ENCODE results near the gene CNBD2. TPM values are rescaled to one million over a fixed set of nuclear protein-coding genes. Genes with fewer than 3 reads are reported as not detected.

The CNBD2 gene
- polyA plus RNA-seq, 3 donors = 8.0 to 11.3 (median 9.3) TPM

DNA sequence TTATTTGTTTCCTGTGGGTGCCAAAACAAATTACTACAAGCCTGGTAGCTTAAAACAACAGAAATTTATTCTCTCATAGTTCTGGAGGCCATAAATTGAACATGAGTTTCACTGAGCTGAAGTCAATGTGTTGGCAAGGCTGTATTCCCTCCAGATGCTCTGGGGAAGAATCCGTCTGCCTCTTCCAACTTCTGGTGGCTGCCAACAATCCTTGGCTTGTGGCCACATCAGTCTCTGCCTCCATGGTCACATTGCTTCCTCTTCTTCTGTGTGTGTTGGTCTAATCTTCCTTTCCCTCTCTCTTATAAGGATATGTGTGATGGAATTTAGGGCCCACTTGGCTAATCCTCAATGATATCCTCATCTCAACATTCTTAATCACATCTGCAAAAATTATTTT lies 93.4 kb downstream of the CNBD2 start:
- H3K27me3 Mint-ChIP-seq (ENCODE audit: low read depth in 3 of 3) = peaks cover 7 to 12% (median 7%) of the 10 kb centered on the region in 3 donors
- peaks cover 0 to 5% of the 10 kb centered on the region in 2 donors for H3K27me3 ChIP-seq (ENCODE audit: control insufficient read depth in 2 of 2, insufficient read depth in 2 of 2, low read length in 2 of 2)
- H3K9me3 Mint-ChIP-seq = peaks cover 2 to 12% (median 5%) of the 10 kb centered on the region in 7 donors
- no peak overlapping the region for H3K4me3 Mint-ChIP-seq
- no peak overlapping the region for H3K4me3 ChIP-seq (replicated peaks in 1 of 3; ENCODE audit: low read depth in 2 of 3, low read length in 3 of 3)
- no peaks in the 10 kb centered on the region for H3K79me2 ChIP-seq (ENCODE audit: insufficient read depth, low read length)
- H4K20me1 ChIP-seq (ENCODE audit: insufficient read depth, low read length) = no peaks in the 10 kb centered on the region
- intact Hi-C loops (cut with micrococcal nuclease) = loop anchor here in 1 of 2 donors (10.0 kb wide), 2 partner anchors 67 to 107 kb away; partner anchors contain the start of gene SCAND1
- no peak overlapping the region for H2AFZ ChIP-seq (ENCODE audit: insufficient read depth, low read depth, low read length, poor library complexity, severe bottlenecking)
- no peaks in the 10 kb centered on the region for H3K36me3 Mint-ChIP-seq
- H3K4me1 ChIP-seq (ENCODE audit: control insufficient read depth in 1 of 2, insufficient read depth in 2 of 2, low read length in 2 of 2) = peaks cover 16 to 17% of the 10 kb centered on the region in 2 donors
- no peaks in the 10 kb centered on the region for H3K36me3 ChIP-seq (replicated peaks in 1 of 2; ENCODE audit: control insufficient read depth in 1 of 2, insufficient read depth in 2 of 2, low read length in 2 of 2)
- H3K27ac ChIP-seq (ENCODE audit: low read depth in 1 of 2, low read length in 2 of 2) = no peak overlapping the region
- WGBS (ENCODE audit: insufficient coverage) = 100% methylated on average over 1 of the region's 1 CpG
- no peak overlapping the region for H3K9ac ChIP-seq (ENCODE audit: insufficient read depth, low read length, poor library complexity, severe bottlenecking)
- DNase-seq = no peak
- H3K27ac Mint-ChIP-seq = no peak overlapping the region
- H3K4me1 Mint-ChIP-seq = peaks cover 15% of the 10 kb centered on the region
- no peak overlapping the region for H3K4me2 ChIP-seq (replicated peaks; ENCODE audit: extremely low read depth, low read length, poor library complexity, severe bottlenecking)
- TF ChIP-seq, protein P1, sequence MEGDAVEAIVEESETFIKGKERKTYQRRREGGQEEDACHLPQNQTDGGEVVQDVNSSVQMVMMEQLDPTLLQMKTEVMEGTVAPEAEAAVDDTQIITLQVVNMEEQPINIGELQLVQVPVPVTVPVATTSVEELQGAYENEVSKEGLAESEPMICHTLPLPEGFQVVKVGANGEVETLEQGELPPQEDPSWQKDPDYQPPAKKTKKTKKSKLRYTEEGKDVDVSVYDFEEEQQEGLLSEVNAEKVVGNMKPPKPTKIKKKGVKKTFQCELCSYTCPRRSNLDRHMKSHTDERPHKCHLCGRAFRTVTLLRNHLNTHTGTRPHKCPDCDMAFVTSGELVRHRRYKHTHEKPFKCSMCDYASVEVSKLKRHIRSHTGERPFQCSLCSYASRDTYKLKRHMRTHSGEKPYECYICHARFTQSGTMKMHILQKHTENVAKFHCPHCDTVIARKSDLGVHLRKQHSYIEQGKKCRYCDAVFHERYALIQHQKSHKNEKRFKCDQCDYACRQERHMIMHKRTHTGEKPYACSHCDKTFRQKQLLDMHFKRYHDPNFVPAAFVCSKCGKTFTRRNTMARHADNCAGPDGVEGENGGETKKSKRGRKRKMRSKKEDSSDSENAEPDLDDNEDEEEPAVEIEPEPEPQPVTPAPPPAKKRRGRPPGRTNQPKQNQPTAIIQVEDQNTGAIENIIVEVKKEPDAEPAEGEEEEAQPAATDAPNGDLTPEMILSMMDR (IDR thresholded peaks at IDR 0.05) = no peak
- peaks cover 0 to 6% of the 10 kb centered on the region in 2 donors for H3K9me3 ChIP-seq (replicated peaks in 1 of 2; ENCODE audit: control insufficient read depth in 1 of 2, insufficient read depth in 1 of 2, low read length in 2 of 2)

GRCh38 chr20:36062799-36063198 lies 94.4 kb downstream of the CNBD2 start:
- peaks cover 2 to 12% (median 5%) of the 10 kb centered on the region in 7 donors for H3K9me3 Mint-ChIP-seq
- H3K27me3 ChIP-seq (ENCODE audit: control insufficient read depth in 2 of 2, insufficient read depth in 2 of 2, low read length in 2 of 2) = peaks cover 0 to 5% of the 10 kb centered on the region in 2 donors
- H3K36me3 ChIP-seq (replicated peaks in 1 of 2; ENCODE audit: control insufficient read depth in 1 of 2, insufficient read depth in 2 of 2, low read length in 2 of 2) = no peaks in the 10 kb centered on the region
- TF ChIP-seq, protein P1 (IDR thresholded peaks at IDR 0.05) = no peak
- H3K27me3 Mint-ChIP-seq (ENCODE audit: low read depth in 3 of 3) = peaks cover 7 to 12% (median 7%) of the 10 kb centered on the region in 3 donors
- DNase-seq = no peak
- H4K20me1 ChIP-seq (ENCODE audit: insufficient read depth, low read length) = no peaks in the 10 kb centered on the region
- no peak overlapping the region for H3K27ac Mint-ChIP-seq
- WGBS (ENCODE audit: insufficient coverage) = 88% methylated on average over 1 of the region's 1 CpG
- intact Hi-C loops (cut with micrococcal nuclease) = loop anchor here in 1 of 2 donors (10.0 kb wide), 2 partner anchors 68 to 108 kb away; partner anchors contain the start of gene SCAND1
- peaks cover 0 to 6% of the 10 kb centered on the region in 2 donors for H3K9me3 ChIP-seq (replicated peaks in 1 of 2; ENCODE audit: control insufficient read depth in 1 of 2, insufficient read depth in 1 of 2, low read length in 2 of 2)
- no peak overlapping the region for H3K4me3 ChIP-seq (replicated peaks in 1 of 3; ENCODE audit: low read depth in 2 of 3, low read length in 3 of 3)
- H2AFZ ChIP-seq (ENCODE audit: insufficient read depth, low read depth, low read length, poor library complexity, severe bottlenecking) = no peak overlapping the region
- no peak overlapping the region for H3K9ac ChIP-seq (ENCODE audit: insufficient read depth, low read length, poor library complexity, severe bottlenecking)
- no peak overlapping the region for H3K4me3 Mint-ChIP-seq
- no peaks in the 10 kb centered on the region for H3K79me2 ChIP-seq (ENCODE audit: insufficient read depth, low read length)
- no peaks in the 10 kb centered on the region for H3K36me3 Mint-ChIP-seq
- no peak overlapping the region for H3K27ac ChIP-seq (ENCODE audit: low read depth in 1 of 2, low read length in 2 of 2)
- peaks cover 15% of the 10 kb centered on the region for H3K4me1 Mint-ChIP-seq
- H3K4me2 ChIP-seq (replicated peaks; ENCODE audit: extremely low read depth, low read length, poor library complexity, severe bottlenecking) = no peak overlapping the region
- peaks cover 16 to 17% of the 10 kb centered on the region in 2 donors for H3K4me1 ChIP-seq (ENCODE audit: control insufficient read depth in 1 of 2, insufficient read depth in 2 of 2, low read length in 2 of 2)

Measured in CD14-positive monocyte (primary cell).